Measurements from ENCODE around the gene CLCN4.

DNA sequence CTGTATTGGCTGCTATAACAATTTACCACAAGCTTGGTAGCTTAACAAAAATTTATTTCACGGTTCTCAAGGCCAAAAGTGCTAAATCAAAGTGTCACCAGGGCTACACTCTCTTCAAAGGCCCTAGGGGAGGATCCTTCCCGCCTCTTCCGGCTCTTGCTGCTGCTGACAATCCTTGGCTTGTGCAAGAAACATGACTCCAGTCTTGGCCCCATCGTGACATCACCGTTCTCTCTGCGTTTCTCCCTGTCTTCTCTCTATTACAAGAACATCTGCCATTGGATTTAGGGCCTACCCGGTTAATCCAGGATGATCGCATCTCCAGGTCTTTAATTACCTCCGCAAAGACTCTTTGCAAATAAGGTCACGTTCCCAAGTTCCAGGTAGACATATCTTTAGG, 10.4 kb upstream of the CLCN4 start:
- TF ChIP-seq, protein P1, sequence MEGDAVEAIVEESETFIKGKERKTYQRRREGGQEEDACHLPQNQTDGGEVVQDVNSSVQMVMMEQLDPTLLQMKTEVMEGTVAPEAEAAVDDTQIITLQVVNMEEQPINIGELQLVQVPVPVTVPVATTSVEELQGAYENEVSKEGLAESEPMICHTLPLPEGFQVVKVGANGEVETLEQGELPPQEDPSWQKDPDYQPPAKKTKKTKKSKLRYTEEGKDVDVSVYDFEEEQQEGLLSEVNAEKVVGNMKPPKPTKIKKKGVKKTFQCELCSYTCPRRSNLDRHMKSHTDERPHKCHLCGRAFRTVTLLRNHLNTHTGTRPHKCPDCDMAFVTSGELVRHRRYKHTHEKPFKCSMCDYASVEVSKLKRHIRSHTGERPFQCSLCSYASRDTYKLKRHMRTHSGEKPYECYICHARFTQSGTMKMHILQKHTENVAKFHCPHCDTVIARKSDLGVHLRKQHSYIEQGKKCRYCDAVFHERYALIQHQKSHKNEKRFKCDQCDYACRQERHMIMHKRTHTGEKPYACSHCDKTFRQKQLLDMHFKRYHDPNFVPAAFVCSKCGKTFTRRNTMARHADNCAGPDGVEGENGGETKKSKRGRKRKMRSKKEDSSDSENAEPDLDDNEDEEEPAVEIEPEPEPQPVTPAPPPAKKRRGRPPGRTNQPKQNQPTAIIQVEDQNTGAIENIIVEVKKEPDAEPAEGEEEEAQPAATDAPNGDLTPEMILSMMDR (IDR thresholded peaks at IDR 0.05 in 4 of 5, conservative IDR thresholded peaks at IDR 0.05 in 1 of 5): no peak
- TF ChIP-seq POLR2A (IDR thresholded peaks at IDR 0.05): no peak
